ENCODE results near the gene MTMR6.

The MTMR6 gene

DNA sequence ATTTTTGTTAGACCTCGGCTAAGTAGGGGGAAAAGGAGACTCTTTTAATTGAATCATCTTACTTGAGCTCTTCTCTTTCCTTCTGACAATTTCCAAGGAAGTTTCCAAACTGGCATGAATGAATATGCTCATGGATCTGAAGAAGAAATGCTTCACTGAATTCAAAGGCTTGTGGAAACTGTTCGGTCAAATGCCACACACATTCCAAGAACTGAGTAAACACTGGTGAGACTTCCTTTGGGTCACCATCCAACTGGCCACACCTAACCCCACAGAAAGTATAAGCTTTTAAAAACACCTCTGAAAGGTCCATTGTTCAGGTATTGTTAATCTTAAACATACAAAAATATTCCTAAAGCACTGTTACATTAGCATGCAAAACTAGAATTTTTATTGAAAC lies 33.6 kb downstream of the MTMR6 start:
- Histone ChIP-seq H3K9ac (ENCODE audit: low read length) (no peak overlapping the region), H3F3A (ENCODE audit: insufficient read depth, low read length) (no peaks in the 10 kb centered on the region), H3K4me3 (ENCODE audit: low read length) (no peak overlapping the region), H3K9me3 (replicated peaks; ENCODE audit: insufficient read depth, low read length) (no peaks in the 10 kb centered on the region), H3K9me2 (replicated peaks; ENCODE audit: insufficient read depth, low read length) (no peaks in the 10 kb centered on the region), H3K27ac (ENCODE audit: low read length) (no peak overlapping the region), H4K20me1 (ENCODE audit: insufficient read depth, low read length) (no peaks in the 10 kb centered on the region), H3K79me2 (ENCODE audit: low read length) (no peaks in the 10 kb centered on the region), H3K4me2 (ENCODE audit: low read depth, low read length) (no peak overlapping the region), H3K36me3 (replicated peaks; ENCODE audit: insufficient read depth, low read length) (no peaks in the 10 kb centered on the region), H3K4me1 (ENCODE audit: low read length) (no peaks in the 10 kb centered on the region), H3K27me3 (replicated peaks; ENCODE audit: insufficient read depth, low read length) (no peaks in the 10 kb centered on the region), H2AFZ (ENCODE audit: low read length) (no peak overlapping the region)
- no peak for DNase-seq
- TF ChIP-seq EZH2 (optimal IDR thresholded peaks at IDR 0.05; ENCODE audit: low read depth, low read length) (no peak), EZH2phosphoT487 (IDR thresholded peaks at IDR 0.05; ENCODE audit: low read length) (no peak)
- TF ChIP-seq, protein P1, sequence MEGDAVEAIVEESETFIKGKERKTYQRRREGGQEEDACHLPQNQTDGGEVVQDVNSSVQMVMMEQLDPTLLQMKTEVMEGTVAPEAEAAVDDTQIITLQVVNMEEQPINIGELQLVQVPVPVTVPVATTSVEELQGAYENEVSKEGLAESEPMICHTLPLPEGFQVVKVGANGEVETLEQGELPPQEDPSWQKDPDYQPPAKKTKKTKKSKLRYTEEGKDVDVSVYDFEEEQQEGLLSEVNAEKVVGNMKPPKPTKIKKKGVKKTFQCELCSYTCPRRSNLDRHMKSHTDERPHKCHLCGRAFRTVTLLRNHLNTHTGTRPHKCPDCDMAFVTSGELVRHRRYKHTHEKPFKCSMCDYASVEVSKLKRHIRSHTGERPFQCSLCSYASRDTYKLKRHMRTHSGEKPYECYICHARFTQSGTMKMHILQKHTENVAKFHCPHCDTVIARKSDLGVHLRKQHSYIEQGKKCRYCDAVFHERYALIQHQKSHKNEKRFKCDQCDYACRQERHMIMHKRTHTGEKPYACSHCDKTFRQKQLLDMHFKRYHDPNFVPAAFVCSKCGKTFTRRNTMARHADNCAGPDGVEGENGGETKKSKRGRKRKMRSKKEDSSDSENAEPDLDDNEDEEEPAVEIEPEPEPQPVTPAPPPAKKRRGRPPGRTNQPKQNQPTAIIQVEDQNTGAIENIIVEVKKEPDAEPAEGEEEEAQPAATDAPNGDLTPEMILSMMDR (IDR thresholded peaks at IDR 0.05; ENCODE audit: low read length) = no peak

DNA sequence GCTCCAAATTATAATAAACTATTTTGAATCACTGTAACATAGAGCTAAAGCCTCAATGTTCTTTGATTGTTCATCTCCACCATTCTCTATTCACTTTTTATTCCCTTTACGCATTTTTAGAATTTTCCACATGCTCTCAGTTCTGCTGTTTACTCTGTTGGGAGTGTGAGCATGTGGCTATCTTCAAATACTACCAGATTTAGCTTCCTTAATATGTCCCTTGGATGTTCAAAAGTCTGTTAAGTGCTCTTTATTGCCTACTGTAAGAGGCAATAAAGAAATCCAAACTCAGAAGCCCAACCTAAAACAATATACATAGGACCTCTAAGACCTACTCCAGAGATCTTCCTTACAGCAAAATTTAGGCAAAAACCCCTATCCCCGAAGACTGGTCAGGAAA lies 34.5 kb downstream of the MTMR6 start:
- no peak overlapping the region for H2AFZ ChIP-seq (ENCODE audit: low read length)
- no peak overlapping the region for H3K4me3 ChIP-seq (ENCODE audit: low read length)
- H3K9me3 ChIP-seq (replicated peaks; ENCODE audit: insufficient read depth, low read length) = no peaks in the 10 kb centered on the region
- no peaks in the 10 kb centered on the region for H3K9me2 ChIP-seq (replicated peaks; ENCODE audit: insufficient read depth, low read length)
- no peak for DNase-seq
- H3K27ac ChIP-seq (ENCODE audit: low read length) = no peak overlapping the region
- no peaks in the 10 kb centered on the region for H3K36me3 ChIP-seq (replicated peaks; ENCODE audit: insufficient read depth, low read length)
- H3K4me2 ChIP-seq (ENCODE audit: low read depth, low read length) = no peak overlapping the region
- no peaks in the 10 kb centered on the region for H4K20me1 ChIP-seq (ENCODE audit: insufficient read depth, low read length)
- H3K79me2 ChIP-seq (ENCODE audit: low read length) = no peaks in the 10 kb centered on the region
- H3K4me1 ChIP-seq (ENCODE audit: low read length) = no peaks in the 10 kb centered on the region
- H3K27me3 ChIP-seq (replicated peaks; ENCODE audit: insufficient read depth, low read length) = no peaks in the 10 kb centered on the region
- TF ChIP-seq EZH2phosphoT487 (IDR thresholded peaks at IDR 0.05; ENCODE audit: low read length) (no peak), EZH2 (optimal IDR thresholded peaks at IDR 0.05; ENCODE audit: low read depth, low read length) (no peak)
- TF ChIP-seq, protein P1 (IDR thresholded peaks at IDR 0.05; ENCODE audit: low read length) = no peak
- H3F3A ChIP-seq (ENCODE audit: insufficient read depth, low read length) = no peaks in the 10 kb centered on the region
- no peak overlapping the region for H3K9ac ChIP-seq (ENCODE audit: low read length)

DNA sequence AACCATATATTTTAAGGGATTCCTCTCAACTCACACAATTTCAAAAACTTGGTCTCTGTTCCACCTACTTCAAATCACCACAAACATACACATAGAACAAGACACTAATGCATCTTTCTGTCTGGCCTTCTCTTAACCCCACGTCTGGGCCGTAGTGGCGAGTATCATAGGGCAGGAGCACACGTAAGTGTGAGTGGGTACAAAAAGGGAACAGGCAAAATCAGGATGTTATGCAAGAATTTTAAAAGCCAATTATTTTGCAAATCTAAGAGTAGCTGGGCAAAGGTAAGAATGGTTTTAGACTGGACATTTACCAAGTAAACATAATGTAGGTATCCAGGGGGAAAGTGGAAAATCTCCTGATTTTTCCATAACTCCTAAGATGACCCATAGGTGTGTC lies 35.1 kb downstream of the MTMR6 start:
- Histone ChIP-seq H3K27me3 (replicated peaks; ENCODE audit: insufficient read depth, low read length) (no peaks in the 10 kb centered on the region), H3K4me2 (ENCODE audit: low read depth, low read length) (no peak overlapping the region), H3K9me2 (replicated peaks; ENCODE audit: insufficient read depth, low read length) (no peaks in the 10 kb centered on the region), H2AFZ (ENCODE audit: low read length) (no peak overlapping the region), H3K9ac (ENCODE audit: low read length) (no peak overlapping the region), H3K4me3 (ENCODE audit: low read length) (no peak overlapping the region), H3K27ac (ENCODE audit: low read length) (no peak overlapping the region), H3K9me3 (replicated peaks; ENCODE audit: insufficient read depth, low read length) (no peaks in the 10 kb centered on the region), H3K36me3 (replicated peaks; ENCODE audit: insufficient read depth, low read length) (no peaks in the 10 kb centered on the region), H3K4me1 (ENCODE audit: low read length) (no peaks in the 10 kb centered on the region), H3K79me2 (ENCODE audit: low read length) (no peaks in the 10 kb centered on the region), H3F3A (ENCODE audit: insufficient read depth, low read length) (no peaks in the 10 kb centered on the region), H4K20me1 (ENCODE audit: insufficient read depth, low read length) (no peaks in the 10 kb centered on the region)
- no peak for DNase-seq
- TF ChIP-seq EZH2 (optimal IDR thresholded peaks at IDR 0.05; ENCODE audit: low read depth, low read length) = no peak
- TF ChIP-seq, protein P1 (IDR thresholded peaks at IDR 0.05; ENCODE audit: low read length) = no peak
- no peak for TF ChIP-seq EZH2phosphoT487 (IDR thresholded peaks at IDR 0.05; ENCODE audit: low read length)

All from MM.1S (cell line).